ENCODE results near the gene ANKRD44. TPM values are rescaled to one million over a fixed set of nuclear protein-coding genes. Genes with fewer than 3 reads are reported as not detected.
"Not testable (repeated sequence)": the region's sequence is repeated elsewhere in the genome, so short reads cannot be mapped to it uniquely, and the experiment has no call there.

The ANKRD44 gene
- total RNA-seq, 6 experiments from 2014 or later = 3.8 to 5.7 (median 4.7) TPM

DNA sequence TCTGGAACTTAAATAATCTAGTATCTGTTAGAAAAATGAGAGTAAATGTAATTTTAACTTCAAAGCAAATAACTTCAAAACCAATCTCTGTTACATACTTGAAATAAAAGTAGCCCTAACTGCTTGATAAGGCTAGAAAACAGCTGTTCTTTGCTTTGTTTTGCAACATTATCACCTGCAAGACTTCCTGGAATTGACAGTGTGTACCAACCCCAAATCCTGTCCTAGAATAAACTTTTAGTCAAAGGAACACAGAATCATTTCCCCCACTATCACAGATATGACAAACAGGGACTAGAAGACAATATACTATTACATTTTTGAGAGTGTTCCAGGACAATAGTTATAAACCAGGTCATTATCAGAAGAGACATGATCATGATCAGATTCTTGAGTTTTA is 278.8 kb downstream of the ANKRD44 start:
- DNase-seq = no peak
- Mint-ChIP-seq H3K4me3 (no peak overlapping the region), H3K9me3 (peaks cover 6% of the 10 kb centered on the region), H3K27me3 (ENCODE audit: insufficient read depth) (peaks cover 3% of the 10 kb centered on the region; the same call in 1 of the 2 replicates), H3K4me1 (ENCODE audit: low read depth) (peaks cover 13% of the 10 kb centered on the region), H3K36me3 (ENCODE audit: low read depth) (peaks cover 11% of the 10 kb centered on the region), H3K27ac (no peak overlapping the region)
- TF ChIP-seq, protein P1, sequence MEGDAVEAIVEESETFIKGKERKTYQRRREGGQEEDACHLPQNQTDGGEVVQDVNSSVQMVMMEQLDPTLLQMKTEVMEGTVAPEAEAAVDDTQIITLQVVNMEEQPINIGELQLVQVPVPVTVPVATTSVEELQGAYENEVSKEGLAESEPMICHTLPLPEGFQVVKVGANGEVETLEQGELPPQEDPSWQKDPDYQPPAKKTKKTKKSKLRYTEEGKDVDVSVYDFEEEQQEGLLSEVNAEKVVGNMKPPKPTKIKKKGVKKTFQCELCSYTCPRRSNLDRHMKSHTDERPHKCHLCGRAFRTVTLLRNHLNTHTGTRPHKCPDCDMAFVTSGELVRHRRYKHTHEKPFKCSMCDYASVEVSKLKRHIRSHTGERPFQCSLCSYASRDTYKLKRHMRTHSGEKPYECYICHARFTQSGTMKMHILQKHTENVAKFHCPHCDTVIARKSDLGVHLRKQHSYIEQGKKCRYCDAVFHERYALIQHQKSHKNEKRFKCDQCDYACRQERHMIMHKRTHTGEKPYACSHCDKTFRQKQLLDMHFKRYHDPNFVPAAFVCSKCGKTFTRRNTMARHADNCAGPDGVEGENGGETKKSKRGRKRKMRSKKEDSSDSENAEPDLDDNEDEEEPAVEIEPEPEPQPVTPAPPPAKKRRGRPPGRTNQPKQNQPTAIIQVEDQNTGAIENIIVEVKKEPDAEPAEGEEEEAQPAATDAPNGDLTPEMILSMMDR (IDR thresholded peaks at IDR 0.05) = no peak

DNA sequence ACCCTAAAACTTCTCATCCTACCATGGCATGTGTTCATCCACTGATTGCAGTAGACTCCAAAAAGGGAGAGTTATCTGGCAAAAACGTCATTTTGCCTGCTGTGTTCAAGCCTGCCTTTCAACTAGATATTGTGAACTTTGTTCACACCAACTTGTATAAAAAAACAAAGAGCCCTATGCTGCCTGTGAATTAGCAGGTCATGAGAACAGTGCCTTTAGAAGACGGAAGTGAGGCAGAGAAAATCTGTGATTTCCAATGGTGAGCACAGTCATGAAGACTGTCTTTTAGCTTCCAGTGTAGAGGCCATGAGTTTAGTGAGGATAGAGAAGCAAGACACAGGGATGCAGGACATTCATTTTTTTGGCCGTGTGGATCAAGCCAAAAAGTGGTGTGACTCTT is 280.5 kb downstream of the ANKRD44 start:
- H3K27me3 Mint-ChIP-seq (ENCODE audit: insufficient read depth) = peaks cover 3% of the 10 kb centered on the region; the same call in 1 of the 2 replicates
- H3K4me3 Mint-ChIP-seq = no peak overlapping the region
- TF ChIP-seq, protein P1 (IDR thresholded peaks at IDR 0.05) = no peak
- H3K27ac Mint-ChIP-seq = no peak overlapping the region
- peaks cover 13% of the 10 kb centered on the region for H3K4me1 Mint-ChIP-seq (ENCODE audit: low read depth)
- DNase-seq = no peak
- H3K9me3 Mint-ChIP-seq = peaks cover 6% of the 10 kb centered on the region
- H3K36me3 Mint-ChIP-seq (ENCODE audit: low read depth) = peaks cover 11% of the 10 kb centered on the region

DNA sequence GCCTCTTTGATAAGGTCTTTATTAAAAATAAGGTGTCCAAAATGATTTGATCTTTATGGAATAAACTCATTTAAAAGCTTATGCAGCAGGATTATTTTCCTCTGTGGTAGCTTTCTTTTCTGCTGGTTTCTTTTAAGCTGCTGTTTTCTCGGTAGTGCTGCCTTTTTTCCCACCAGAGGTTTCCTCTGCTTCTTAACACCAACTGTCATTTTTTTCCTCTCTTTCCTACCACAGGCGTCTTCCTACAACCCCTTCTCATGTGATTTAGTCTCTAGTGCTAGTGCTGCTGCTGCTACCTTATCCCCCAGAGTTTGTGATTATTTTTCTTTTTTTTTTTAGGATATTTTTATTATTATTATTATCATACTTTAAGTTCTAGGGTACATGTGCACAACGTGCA is 281.9 kb downstream of the ANKRD44 start:
- peak overlapping the region; percentile 2; the same call in 1 of the 2 replicates for H3K27ac Mint-ChIP-seq

DNA sequence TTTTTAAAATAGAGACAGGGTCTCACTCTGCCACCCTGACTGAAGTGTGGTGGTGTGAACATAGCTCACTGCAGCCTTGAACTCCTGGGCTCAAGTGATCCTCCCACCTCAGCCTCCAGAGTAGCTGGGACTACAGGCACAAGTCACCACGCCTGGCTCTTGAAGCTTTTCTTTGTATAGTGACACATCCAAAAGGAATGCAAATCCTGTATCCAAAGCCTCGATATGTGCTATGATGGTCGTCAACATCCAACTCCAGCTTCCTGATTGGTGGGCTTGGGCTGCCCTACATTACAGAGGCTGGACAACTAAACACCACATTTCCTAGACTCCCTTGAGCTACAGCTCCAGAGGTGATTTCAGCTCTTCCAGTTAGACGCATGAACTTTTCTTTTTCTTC is 282.4 kb downstream of the ANKRD44 start:
- H3K9me3 Mint-ChIP-seq = peaks cover 6% of the 10 kb centered on the region
- peaks cover 11% of the 10 kb centered on the region for H3K4me1 Mint-ChIP-seq (ENCODE audit: low read depth)
- no peak overlapping the region for H3K4me3 Mint-ChIP-seq
- TF ChIP-seq, protein P1 (IDR thresholded peaks at IDR 0.05) = no peak
- peak; percentile 55 for DNase-seq
- peak overlapping the region; percentile 2; the same call in 1 of the 2 replicates for H3K27ac Mint-ChIP-seq
- peaks cover 3% of the 10 kb centered on the region; the same call in 1 of the 2 replicates for H3K27me3 Mint-ChIP-seq (ENCODE audit: insufficient read depth)
- peaks cover 11% of the 10 kb centered on the region for H3K36me3 Mint-ChIP-seq (ENCODE audit: low read depth)

More for the DNA sequence above, 281.9 kb downstream of the ANKRD44 start:
- Mint-ChIP-seq H3K9me3 (peaks cover 6% of the 10 kb centered on the region), H3K27me3 (ENCODE audit: insufficient read depth) (peaks cover 3% of the 10 kb centered on the region; the same call in 1 of the 2 replicates), H3K4me3 (no peak overlapping the region), H3K4me1 (ENCODE audit: low read depth) (peaks cover 13% of the 10 kb centered on the region), H3K36me3 (ENCODE audit: low read depth) (peaks cover 11% of the 10 kb centered on the region)
- TF ChIP-seq, protein P1 (IDR thresholded peaks at IDR 0.05) = no peak
- DNase-seq = no peak

DNA sequence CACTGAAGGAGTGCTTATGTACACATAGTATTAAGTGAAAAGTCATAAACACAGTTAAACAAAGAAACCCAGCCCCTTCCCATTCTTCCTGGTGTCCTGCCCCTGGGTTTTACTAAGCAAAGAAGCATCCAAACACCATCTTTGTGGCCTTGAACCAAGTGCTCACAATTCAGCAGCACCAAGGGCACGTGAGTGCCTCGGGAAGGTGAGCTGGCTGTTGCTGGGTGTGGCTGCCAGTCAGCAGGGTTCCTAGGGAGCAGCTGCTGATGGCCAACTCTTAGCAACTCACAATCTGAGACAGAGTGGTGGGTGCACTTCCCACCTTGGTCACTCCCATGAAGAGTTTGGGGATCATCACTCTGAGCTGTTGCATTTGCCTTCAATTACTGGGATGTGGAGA is 286.4 kb downstream of the ANKRD44 start:
- peaks cover 3% of the 10 kb centered on the region; the same call in 1 of the 2 replicates for H3K27me3 Mint-ChIP-seq (ENCODE audit: insufficient read depth)
- H3K27ac Mint-ChIP-seq = no peak overlapping the region
- peaks cover 6% of the 10 kb centered on the region; the same call in 1 of the 2 replicates for H3K4me1 Mint-ChIP-seq (ENCODE audit: low read depth)
- TF ChIP-seq, protein P1 (IDR thresholded peaks at IDR 0.05) = no peak
- H3K36me3 Mint-ChIP-seq (ENCODE audit: low read depth) = no peaks in the 10 kb centered on the region
- no peak overlapping the region for H3K4me3 Mint-ChIP-seq
- no peaks in the 10 kb centered on the region for H3K9me3 Mint-ChIP-seq
- DNase-seq = no peak

DNA sequence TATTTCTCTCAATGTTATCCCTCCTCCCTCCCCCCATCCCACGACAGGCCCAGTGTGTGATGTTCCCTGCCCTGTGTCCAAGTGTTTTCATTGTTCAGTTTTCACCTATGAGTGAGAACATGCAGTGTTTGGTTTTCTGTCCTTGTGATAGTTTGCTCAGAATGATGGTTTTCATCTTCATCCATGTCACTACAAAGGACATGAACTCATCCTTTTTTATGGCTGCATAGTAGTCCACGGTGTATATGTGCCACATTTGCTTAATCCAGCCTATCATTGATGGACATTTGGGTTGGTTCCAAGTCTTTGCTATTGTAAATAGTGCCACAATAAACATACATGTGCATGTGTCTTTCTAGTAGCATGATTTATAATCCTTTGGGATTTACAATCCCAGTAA is 289.7 kb downstream of the ANKRD44 start:
- H3K27ac Mint-ChIP-seq; DNase-seq; H3K36me3 Mint-ChIP-seq (ENCODE audit: low read depth); H3K4me3 Mint-ChIP-seq; H3K27me3 Mint-ChIP-seq (ENCODE audit: insufficient read depth); H3K9me3 Mint-ChIP-seq; H3K4me1 Mint-ChIP-seq (ENCODE audit: low read depth): not testable (repeated sequence)

Data from HFFc6 (cell line).